ENCODE results near the gene EIF2B5. TPM values are rescaled to one million over a fixed set of nuclear protein-coding genes. Genes with fewer than 3 reads are reported as not detected.

The EIF2B5 gene
- total RNA-seq, 4 donors from 2014 or later = 42.6 to 56.8 (median 53.4) TPM

- ATAC-seq (no peak), DNase-seq (no peak)
- intact Hi-C loops (cut with DNase I; ENCODE audit: low total_unique reads) = no loop called here
- in situ Hi-C loops (cut with MboI; ENCODE audit: low sequenced_read_pairs in 4 of 4) = loop anchor here in 2 of 4 donors (5.0 to 10.0 kb wide), 2 partner anchors 135 to 137 kb away; partner anchors contain the start of gene EIF4G1 (in 2 of the 2)
- Histone ChIP-seq H3K36me3 (peaks cover 14 to 59% of the 10 kb centered on the region in 2 donors), H3K27ac (peak overlapping the region; percentile 97 to 99 (median 98)), H3K9me3 (no peaks in the 10 kb centered on the region), H3K4me1 (peaks cover 29 to 39% of the 10 kb centered on the region in 2 donors), H3K4me3 (peak overlapping the region; percentile 95 to 98 (median 96)), H3K27me3 (no peaks in the 10 kb centered on the region)
- TF ChIP-seq POLR2A (IDR thresholded peaks at IDR 0.05) (no peak), CTCF (IDR thresholded peaks at IDR 0.05 in 4 of 5, conservative IDR thresholded peaks at IDR 0.05 in 1 of 5) (no peak)
Observed at GRCh38 chr3:184177331-184177731, 42.2 kb downstream of the EIF2B5 start.

GRCh38 chr3:184177767-184178306, 42.7 kb downstream of the EIF2B5 start:
- no peaks in the 10 kb centered on the region for H3K27me3 ChIP-seq
- no peaks in the 10 kb centered on the region for H3K9me3 ChIP-seq
- intact Hi-C loops (cut with DNase I; ENCODE audit: low total_unique reads) = no loop called here
- TF ChIP-seq POLR2A (IDR thresholded peaks at IDR 0.05) = no peak
- TF ChIP-seq CTCF (IDR thresholded peaks at IDR 0.05 in 4 of 5, conservative IDR thresholded peaks at IDR 0.05 in 1 of 5) = no peak
- peaks cover 14 to 60% of the 10 kb centered on the region in 2 donors for H3K36me3 ChIP-seq
- in situ Hi-C loops (cut with MboI; ENCODE audit: low sequenced_read_pairs in 4 of 4) = loop anchor here in 2 of 4 donors (5.0 to 10.0 kb wide), 2 partner anchors 134 to 137 kb away; partner anchors contain the start of gene EIF4G1 (in 2 of the 2)
- ATAC-seq (no peak), DNase-seq (no peak)
- no peak overlapping the region for H3K4me3 ChIP-seq
- H3K27ac ChIP-seq = peak overlapping the region in 3 of 4 donors; percentile 97 to 99 (median 97)
- H3K4me1 ChIP-seq = peaks cover 29 to 39% of the 10 kb centered on the region in 2 donors

GRCh38 chr3:184178521-184179138, 43.5 kb downstream of the EIF2B5 start:
- in situ Hi-C loops (cut with MboI; ENCODE audit: low sequenced_read_pairs in 4 of 4) = loop anchor here in 2 of 4 donors (5.0 to 10.0 kb wide), 2 partner anchors 134 to 136 kb away; partner anchors contain the start of gene EIF4G1 (in 2 of the 2)
- DNase-seq (no peak), ATAC-seq (no peak)
- Histone ChIP-seq H3K27me3 (no peaks in the 10 kb centered on the region), H3K9me3 (no peaks in the 10 kb centered on the region), H3K36me3 (peaks cover 14 to 68% of the 10 kb centered on the region in 2 donors), H3K27ac (no peak overlapping the region), H3K4me3 (no peak overlapping the region), H3K4me1 (peaks cover 29 to 33% of the 10 kb centered on the region in 2 donors)
- no peak for TF ChIP-seq CTCF (IDR thresholded peaks at IDR 0.05 in 4 of 5, conservative IDR thresholded peaks at IDR 0.05 in 1 of 5)
- no peak for TF ChIP-seq POLR2A (IDR thresholded peaks at IDR 0.05)
- intact Hi-C loops (cut with DNase I; ENCODE audit: low total_unique reads) = no loop called here

- TF ChIP-seq CTCF (IDR thresholded peaks at IDR 0.05 in 4 of 5, conservative IDR thresholded peaks at IDR 0.05 in 1 of 5) (no peak), POLR2A (IDR thresholded peaks at IDR 0.05) (no peak)
- peaks cover 14 to 77% of the 10 kb centered on the region in 2 donors for H3K36me3 ChIP-seq
- DNase-seq (no peak), ATAC-seq (no peak)
- H3K4me1 ChIP-seq = peaks cover 28 to 31% of the 10 kb centered on the region in 2 donors
- intact Hi-C loops (cut with DNase I; ENCODE audit: low total_unique reads) (no loop called here), in situ Hi-C loops (cut with MboI; ENCODE audit: low sequenced_read_pairs in 4 of 4) (loop anchor here in 2 of 4 donors (10.0 kb wide), 1 partner anchor 45 kb away; the partner anchor contains the start of gene EIF2B5 (in 2 of the 2))
- H3K9me3 ChIP-seq = no peaks in the 10 kb centered on the region
- H3K27ac ChIP-seq = no peak overlapping the region
- no peak overlapping the region for H3K4me3 ChIP-seq
- H3K27me3 ChIP-seq = no peaks in the 10 kb centered on the region
Observed at GRCh38 chr3:184180165-184180564, 45.0 kb downstream of the EIF2B5 start.
